ENCODE results near the gene MED13L.

GRCh38 chr12:116302166-116303058 lies 24.9 kb upstream of the MED13L start:
- TF ChIP-seq CTCF (IDR thresholded peaks at IDR 0.05) (no peak), POLR2A (IDR thresholded peaks at IDR 0.05) (no peak)

Measured in heart left ventricle (tissue), 13 donors.